H1 (cell line): Measurements from ENCODE around the gene FUT6. TPM values are rescaled to one million over a fixed set of nuclear protein-coding genes. Genes with fewer than 3 reads are reported as not detected.

Source experiments
- CTCF ChIA-PET: fragments of 300-600 bp; sonication (Branson Sonifier 250); formaldehyde crosslinking; loops from one replicate; lab custom pipeline; 2021; ENCODE audit not compliant: partially characterized antibody; lab: Charles Lee
- POLR2A ChIA-PET: fragments of 300-600 bp; sonication (Branson Sonifier 250); formaldehyde crosslinking; loops from one replicate; lab custom pipeline; 2021; ENCODE audit warnings: inconsistent platforms; ENCODE audit not compliant: partially characterized antibody; lab: Charles Lee
- DNase-seq, 2 experiments: peaks; one replicate each; pipeline versions ENCODE4 v3.0.0 to v3.0.0-alpha.2; 2010 to 2022; ENCODE audit warnings: low spot score in 2 of 2, low read depth in 1 of 2, mixed read lengths in 1 of 2
- FAIRE-seq: peaks from 2 replicates; lab custom pipeline; 2011; peaks lifted over from hg19 to GRCh38; lab: Jason Lieb, UNC
- H2AFZ ChIP-seq: 2 replicates; pipeline ENCODE4 v1.8.1; 2012; ENCODE audit warnings: low read length, inconsistent platforms
- H2AK5ac ChIP-seq: 2 replicates; pipeline ENCODE4 v1.6.1; 2013; ENCODE audit warnings: low read depth, low read length
- H2BK120ac ChIP-seq: replicated peaks from 2 replicates; pipeline ENCODE3; 2013; ENCODE audit warnings: low read depth, low read length, inconsistent platforms
- H2BK12ac ChIP-seq: 2 replicates; pipeline ENCODE4 v1.6.1; 2013; ENCODE audit warnings: low read depth, low read length
- H2BK15ac ChIP-seq: 2 replicates; pipeline ENCODE4 v1.6.1; 2013; ENCODE audit warnings: low read length
- H2BK20ac ChIP-seq: 2 replicates; pipeline ENCODE4 v1.6.1; 2013; ENCODE audit warnings: low read length
- H2BK5ac ChIP-seq: 2 replicates; pipeline ENCODE4 v1.6.1; 2013; ENCODE audit warnings: low read depth, low read length
- H3K14ac ChIP-seq: 2 replicates; pipeline ENCODE4 v1.6.1; 2013; ENCODE audit warnings: inconsistent platforms; ENCODE audit not compliant: insufficient read length
- H3K18ac ChIP-seq: 2 replicates; pipeline ENCODE4 v1.6.1; 2013; ENCODE audit warnings: low read length; ENCODE audit errors: extremely low read depth
- H3K23ac ChIP-seq: 2 replicates; pipeline ENCODE4 v1.6.1; 2013; ENCODE audit warnings: inconsistent platforms; ENCODE audit not compliant: insufficient read length
- H3K23me2 ChIP-seq: 2 replicates; pipeline ENCODE4 v1.6.1; 2013; ENCODE audit warnings: low read depth, low read length
- H3K27ac ChIP-seq: 2 replicates; pipeline ENCODE4 v1.6.1; 2011; ENCODE audit warnings: low read depth, low read length, inconsistent platforms
- H3K27me3 ChIP-seq, 4 experiments: replicated peaks in 1 of 4; 1 replicate in 1 of 4; 2 replicates in 3 of 4; pipeline versions ENCODE4 v1.6.1 to v1.8.1; 2011 to 2013; ENCODE audit warnings: low read length in 3 of 4, mild to moderate bottlenecking in 3 of 4, inconsistent platforms in 2 of 4, mixed read lengths in 2 of 4, moderate library complexity in 1 of 4; ENCODE audit not compliant: control insufficient read depth in 3 of 4, insufficient read depth in 3 of 4; ENCODE audit errors: extremely low read depth in 1 of 4
- H3K36me3 ChIP-seq, 4 experiments: 2 replicates each; pipeline versions ENCODE4 v1.6.1 to v1.8.1; 2011 to 2013; ENCODE audit warnings: mild to moderate bottlenecking in 4 of 4, low read length in 3 of 4, moderate library complexity in 2 of 4, control low read depth in 1 of 4, inconsistent platforms in 1 of 4; ENCODE audit not compliant: insufficient read depth in 4 of 4, control insufficient read depth in 2 of 4
- H3K4ac ChIP-seq: replicated peaks from 2 replicates; pipeline ENCODE3; 2013; ENCODE audit warnings: low read length, low read depth, mixed read lengths, inconsistent platforms; ENCODE audit not compliant: insufficient read length
- H3K4me1 ChIP-seq, 4 experiments: replicated peaks in 1 of 4; 1 replicate in 1 of 4; 2 replicates in 3 of 4; pipeline versions ENCODE4 v1.6.1 to v1.8.1; 2011 to 2013; ENCODE audit warnings: low read length in 3 of 4, inconsistent platforms in 2 of 4, mixed read lengths in 1 of 4; ENCODE audit not compliant: insufficient read depth in 4 of 4, control insufficient read depth in 3 of 4
- H3K4me2 ChIP-seq, 2 experiments: 2 replicates each; pipeline versions ENCODE4 v1.6.1 to v1.8.1; 2011 to 2013; ENCODE audit warnings: low read depth in 2 of 2, low read length in 2 of 2, control low read depth in 1 of 2, inconsistent platforms in 1 of 2, mild to moderate bottlenecking in 1 of 2; ENCODE audit not compliant: insufficient read depth in 1 of 2
- H3K4me3 ChIP-seq, 4 experiments: fragments of 200-600, 300-600 bp in 1 of 4; sonication (generic), shearing (Covaris generic), sonication (Bioruptor Twin) in 1 of 4; 2 replicates each; pipeline versions ENCODE4 v1.5.1 to v1.8.1; 2011 to 2016; ENCODE audit warnings: low read length in 4 of 4, low read depth in 3 of 4, control low read depth in 2 of 4, inconsistent platforms in 2 of 4, mild to moderate bottlenecking in 2 of 4, mixed read lengths in 1 of 4, moderate library complexity in 1 of 4; ENCODE audit not compliant: insufficient read depth in 2 of 4; ENCODE audit errors: extremely low read depth in 1 of 4
- H3K56ac ChIP-seq: replicated peaks from 2 replicates; pipeline ENCODE3; 2013; ENCODE audit warnings: low read depth, mild to moderate bottlenecking, mixed read lengths, low read length, inconsistent platforms; ENCODE audit not compliant: insufficient read length
- H3K79me1 ChIP-seq: 2 replicates; pipeline ENCODE4 v1.6.1; 2013; ENCODE audit warnings: low read depth, low read length, control low read depth
- H3K79me2 ChIP-seq, 2 experiments: 2 replicates each; pipeline versions ENCODE4 v1.6.1 to v1.8.1; 2012 to 2013; ENCODE audit warnings: low read length in 2 of 2, mild to moderate bottlenecking in 2 of 2, inconsistent platforms in 1 of 2; ENCODE audit not compliant: insufficient read depth in 2 of 2, control insufficient read depth in 1 of 2
- H3K9ac ChIP-seq, 4 experiments: replicated peaks in 1 of 4; 1 replicate in 1 of 4; 2 replicates in 3 of 4; pipeline versions ENCODE4 v1.6.1 to v1.8.1; 2011 to 2013; ENCODE audit warnings: low read depth in 3 of 4, low read length in 3 of 4, control low read depth in 2 of 4, mild to moderate bottlenecking in 2 of 4, moderate library complexity in 2 of 4, inconsistent platforms in 1 of 4; ENCODE audit errors: extremely low read depth in 1 of 4
- H3K9me3 ChIP-seq, 2 experiments: 2 replicates each; pipeline versions ENCODE4 v1.6.1 to v1.8.1; 2012 to 2013; ENCODE audit warnings: mild to moderate bottlenecking in 2 of 2, moderate library complexity in 2 of 2, control low read depth in 1 of 2, inconsistent platforms in 1 of 2, low read depth in 1 of 2, low read length in 1 of 2, mixed read lengths in 1 of 2; ENCODE audit not compliant: insufficient read depth in 2 of 2
- H4K20me1 ChIP-seq, 2 experiments: replicated peaks in 1 of 2; 2 replicates each; pipeline versions ENCODE3 to v1.8.1; 2011 to 2013; ENCODE audit warnings: inconsistent platforms in 2 of 2, low read length in 2 of 2, mild to moderate bottlenecking in 1 of 2; ENCODE audit not compliant: insufficient read depth in 2 of 2, control insufficient read depth in 1 of 2
- H4K5ac ChIP-seq: 2 replicates; pipeline ENCODE4 v1.6.1; 2013; ENCODE audit warnings: low read length, low read depth, mixed read lengths, inconsistent platforms; ENCODE audit not compliant: insufficient read length
- H4K8ac ChIP-seq: 2 replicates; pipeline ENCODE4 v1.8.0; 2013; ENCODE audit warnings: mild to moderate bottlenecking, moderate library complexity, low read length, inconsistent platforms; ENCODE audit not compliant: insufficient read depth; ENCODE audit errors: extremely low read depth
- H4K91ac ChIP-seq: replicated peaks from 2 replicates; pipeline ENCODE3; 2013; ENCODE audit warnings: low read length, mixed read lengths, inconsistent platforms; ENCODE audit not compliant: insufficient read length
- ASH2L ChIP-seq: fragments of 200-600, 300-600 bp; sonication (generic); IDR thresholded peaks from one replicate; pipeline ENCODE4 v1.7.1; 2017; ENCODE audit warnings: low read length
- CHD2 ChIP-seq: IDR thresholded peaks from 2 replicates; pipeline ENCODE4 v1.6.1; 2012; ENCODE audit warnings: low read length, improper control_type of control experiment
- CREB1 ChIP-seq: IDR thresholded peaks from 2 replicates; pipeline ENCODE4 v1.6.1; 2012; ENCODE audit warnings: inconsistent platforms
- EZH2 ChIP-seq: fragments of 200-600 bp; sonication (generic); IDR thresholded peaks from 2 replicates; pipeline ENCODE4 v1.7.1; 2012; ENCODE audit warnings: low read depth, mild to moderate bottlenecking, moderate library complexity, low read length, inconsistent platforms; ENCODE audit not compliant: severe bottlenecking
- GABPA ChIP-seq: IDR thresholded peaks from 2 replicates; pipeline ENCODE4 v1.6.1; 2011; ENCODE audit warnings: mild to moderate bottlenecking, low read length, moderate library complexity, borderline replicate concordance; ENCODE audit not compliant: insufficient read depth
- KDM4A ChIP-seq: IDR thresholded peaks from one replicate; pipeline ENCODE4 v1.7.1; 2012; ENCODE audit warnings: low read depth, mild to moderate bottlenecking, moderate library complexity, low read length, inconsistent platforms; ENCODE audit not compliant: severe bottlenecking
- PHF8 ChIP-seq: fragments of 200-600 bp; sonication (generic); conservative IDR thresholded peaks from 2 replicates; pipeline ENCODE4 v1.7.1; 2012; ENCODE audit warnings: low read depth, mild to moderate bottlenecking, inconsistent platforms, low read length, moderate library complexity
- POLR2A ChIP-seq, 2 experiments: IDR thresholded peaks; 1 replicate in 1 of 2; 2 replicates in 1 of 2; pipeline ENCODE4 v1.6.1; 2011; ENCODE audit warnings: low read depth in 2 of 2, low read length in 2 of 2, mild to moderate bottlenecking in 2 of 2; ENCODE audit errors: control extremely low read depth in 1 of 2
- TEAD4 ChIP-seq: IDR thresholded peaks from 2 replicates; pipeline ENCODE4 v1.6.1; 2012; ENCODE audit warnings: low read depth, low read length, inconsistent platforms, mixed read lengths
- ZNF274 ChIP-seq: IDR thresholded peaks from 2 replicates; pipeline ENCODE4 v1.7.0; 2012; ENCODE audit warnings: low read length, borderline replicate concordance; ENCODE audit errors: extremely low read depth
- WGBS, 2 experiments: shearing (Covaris generic) in 1 of 2; methylation state at CpG; one replicate each; pipeline versions ENCODE4 v1.1.6 to v1.1.7; 2013 to 2015; ENCODE audit warnings: low lambda C conversion rate in 2 of 2, mixed read lengths in 2 of 2, inconsistent platforms in 1 of 2, low coverage in 1 of 2, missing lambda C conversion rate in 1 of 2; ENCODE audit not compliant: insufficient replicate concordance in 2 of 2, insufficient coverage in 1 of 2, insufficient read length in 1 of 2; ENCODE audit errors: extremely low coverage in 1 of 2, missing lambda C conversion rate in 1 of 2; 5-methylcytosine and 5-hydroxymethylcytosine counted together
- polyA plus RNA-seq, 7 experiments: library from polyadenylated mRNA; depleted of rRNA in 3 of 7; stranded (reverse) in 5 of 7; unstranded in 2 of 7; fragments of >200 nt in 5 of 7; fragments of 200-250 nt in 2 of 7; gene quantifications; 1 replicate in 5 of 7; 2 replicates in 1 of 7; 4 replicates in 1 of 7; pipeline versions ENCODE4 v1.2.1 to v1.2.3, GENCODE V29; 2011 to 2013; ENCODE audit warnings: missing spikeins in 2 of 7, mixed read lengths in 2 of 7
- total RNA-seq: library from RNA; stranded (reverse); fragmentation: NEBNext Ultra II Directional; extraction: Animal tissue kit (Norgen Biotek cat#: 25700); gene quantifications from 2 replicates; pipeline ENCODE4 v1.2.1, GENCODE V29; 2021
- TF ChIP-seq, protein P1 (sequence below): IDR thresholded peaks from 2 replicates; pipeline ENCODE4 v1.6.1; 2012; ENCODE audit warnings: inconsistent platforms

FUT6 gene
- total and polyA plus RNA-seq, 2 of the 8 experiments (the other 6 are each of a cell fraction or from before 2014, with no cell fraction given) = not detected

DNA sequence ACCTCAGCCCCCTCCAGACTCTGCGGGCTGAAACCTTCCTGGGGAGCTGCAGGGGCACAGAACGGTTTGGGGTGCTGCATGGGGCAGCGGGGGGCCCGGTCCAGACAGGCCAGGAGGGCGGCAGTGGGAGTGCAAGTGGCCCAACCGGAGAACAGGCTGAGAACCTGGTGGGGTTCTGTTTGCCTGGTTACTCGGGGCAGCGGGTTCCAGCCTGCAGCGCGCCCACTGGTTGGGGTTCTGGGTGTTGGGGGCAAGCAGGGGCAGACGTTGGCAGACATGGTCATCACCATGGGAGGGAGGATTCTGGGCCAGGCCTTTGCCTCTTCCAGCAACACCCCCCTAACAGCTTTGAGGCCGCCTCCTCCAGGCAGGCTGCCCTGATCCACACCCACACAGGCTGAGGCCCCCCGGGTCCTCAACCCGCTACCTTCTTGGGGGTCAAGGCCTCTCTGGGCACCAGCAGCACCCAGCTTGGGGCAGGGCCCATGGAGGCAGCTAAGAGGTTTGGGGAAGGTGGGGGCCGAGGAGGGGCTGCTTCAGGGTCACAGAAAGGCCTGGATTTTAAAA lies 54.8 kb downstream of the FUT6 start, which contains the start of gene PRR22:
Gene PRR22, minus strand, starts transcription at position 166 of the 567 bp plus-strand sequence. Its CDS starts 86 bp downstream, at position 80.
- FAIRE-seq (no peak), DNase-seq (no peak)
- H4K20me1 ChIP-seq = peaks cover 0 to 8% of the 10 kb centered on the region in 2 experiments
- no peak within 1 kb of the TSS for H2AFZ ChIP-seq
- H3K23ac ChIP-seq = no peak within 1 kb of the TSS
- H2BK120ac ChIP-seq = no peak within 1 kb of the TSS
- H3K9me3 ChIP-seq = no peaks in the 10 kb centered on the region
- H3K4me1 ChIP-seq = no peaks in the 10 kb centered on the region
- TF ChIP-seq, protein P1, sequence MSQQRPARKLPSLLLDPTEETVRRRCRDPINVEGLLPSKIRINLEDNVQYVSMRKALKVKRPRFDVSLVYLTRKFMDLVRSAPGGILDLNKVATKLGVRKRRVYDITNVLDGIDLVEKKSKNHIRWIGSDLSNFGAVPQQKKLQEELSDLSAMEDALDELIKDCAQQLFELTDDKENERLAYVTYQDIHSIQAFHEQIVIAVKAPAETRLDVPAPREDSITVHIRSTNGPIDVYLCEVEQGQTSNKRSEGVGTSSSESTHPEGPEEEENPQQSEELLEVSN = no peak
- TF ChIP-seq KDM4A = no peak
- TF ChIP-seq ZNF274 = no peak
- no peak for TF ChIP-seq TEAD4
- no peak for TF ChIP-seq CHD2
- TF ChIP-seq CREB1 = no peak
- no peak for TF ChIP-seq EZH2
- TF ChIP-seq PHF8 = no peak
- TF ChIP-seq POLR2A (IDR thresholded peaks at IDR 0.05; ENCODE audit: control extremely low read depth in 1 of 2, low read depth in 2 of 2, low read length in 2 of 2) = no peak
- no peak for TF ChIP-seq GABPA
- no peak for TF ChIP-seq ASH2L
- H3K14ac ChIP-seq = no peak within 1 kb of the TSS
- H3K79me1 ChIP-seq = no peaks in the 10 kb centered on the region; the same call in 1 of the 2 replicates
- no peak within 1 kb of the TSS for H2AK5ac ChIP-seq
- 84% methylated on average over 13 of the region's 15 CpGs; no CpG with 5 or more reads in 1 of the 2 experiments for WGBS, 2 experiments
- no peak within 1 kb of the TSS for H3K4me3 ChIP-seq
- H2BK5ac ChIP-seq = no peak within 1 kb of the TSS
- no peak within 1 kb of the TSS for H3K9ac ChIP-seq
- H3K4ac ChIP-seq = no peak within 1 kb of the TSS
- H3K56ac ChIP-seq = no peak within 1 kb of the TSS
- no peak within 1 kb of the TSS for H3K18ac ChIP-seq
- H3K79me2 ChIP-seq = no peaks in the 10 kb centered on the region
- H3K27ac ChIP-seq = no peak within 1 kb of the TSS
- peaks cover 17 to 38% (median 30%) of the 10 kb centered on the region in 4 experiments for H3K36me3 ChIP-seq
- H3K27me3 ChIP-seq = no peaks in the 10 kb centered on the region
- H3K23me2 ChIP-seq = no peaks in the 10 kb centered on the region
- H4K8ac ChIP-seq = no peak within 1 kb of the TSS
- no peak within 1 kb of the TSS for H2BK15ac ChIP-seq
- no peak within 1 kb of the TSS for H4K91ac ChIP-seq
- no peak within 1 kb of the TSS for H2BK12ac ChIP-seq
- H2BK20ac ChIP-seq = no peak within 1 kb of the TSS
- ChIA-PET CTCF (interaction anchor here (1.6 to 1.7 kb wide), 2 partner anchors 19 to 22 kb away, joined by 4 to 6 read pairs; no protein-coding TSS in a partner anchor), POLR2A (interaction anchor here (0.6 to 3.9 kb wide), 9 partner anchors 11 to 94 kb away, joined by 3 to 25 read pairs (median 3); partner anchors contain the start of genes CATSPERD and LONP1)
- no peak within 1 kb of the TSS for H3K4me2 ChIP-seq
- H4K5ac ChIP-seq = no peak within 1 kb of the TSS
